K562 (cell line): Measurements from ENCODE around the gene ZNF831.

ENCODE experiments used
- JUNB ChIP-seq: fragments of 450-650 bp; formaldehyde crosslinking; conservative IDR thresholded peaks from 2 replicates; pipeline ENCODE4 v1.4.0; 2020; ENCODE audit warnings: mild to moderate bottlenecking
- MYC ChIP-seq, 2 experiments: fragments of 250-450 bp in 1 of 2; sonication (Bioruptor Pico) in 1 of 2; IDR thresholded peaks; 2 replicates each; pipeline versions ENCODE4 v1.5.1 to v1.6.1; 2012 to 2021; ENCODE audit warnings: low read depth in 2 of 2, borderline replicate concordance in 1 of 2, improper control_type of control experiment in 1 of 2, low read length in 1 of 2, mild to moderate bottlenecking in 1 of 2, moderate library complexity in 1 of 2
- NCOR1 ChIP-seq: fragments of 450-650 bp; IDR thresholded peaks from 2 replicates; pipeline ENCODE4 v1.6.1; 2016; ENCODE audit warnings: mild to moderate bottlenecking, moderate library complexity
- PTRF ChIP-seq: fragments of 450-650 bp; IDR thresholded peaks from 2 replicates; pipeline ENCODE4 v1.6.1; 2016; ENCODE audit warnings: mild to moderate bottlenecking, missing genetic modification characterization, missing compliant biosample characterization
- SAP30 ChIP-seq: fragments of 200-600 bp; sonication (generic); IDR thresholded peaks from 2 replicates; pipeline ENCODE4 v1.6.1; 2012; ENCODE audit warnings: borderline replicate concordance, low read depth, mild to moderate bottlenecking, moderate library complexity, low read length, control low read depth, inconsistent platforms; ENCODE audit not compliant: insufficient read depth, poor library complexity, severe bottlenecking
- SP1 ChIP-seq: sonication (generic); formaldehyde crosslinking; IDR thresholded peaks from 2 replicates; pipeline ENCODE4 v1.8.1; 2022; ENCODE audit warnings: mild to moderate bottlenecking, missing genetic modification reagents
- TBP ChIP-seq: optimal IDR thresholded peaks from 2 replicates; pipeline ENCODE3; 2011; ENCODE audit warnings: low read depth, low read length, improper control_type of control experiment
- TF ChIP-seq, protein P1 (sequence below), 2 experiments: fragments of 450-650 bp; formaldehyde crosslinking in 1 of 2; IDR thresholded peaks; 2 replicates each; pipeline versions ENCODE4 v1.4.0 to v1.6.1; 2014 to 2020; ENCODE audit warnings: mild to moderate bottlenecking in 2 of 2, borderline replicate concordance in 1 of 2, low read depth in 1 of 2
- TF ChIP-seq, protein P2 (sequence below), 3 experiments: IDR thresholded peaks in 2 of 3; conservative IDR thresholded peaks in 1 of 3; 2 replicates each; pipeline ENCODE4 v1.5.1; 2011 to 2012; ENCODE audit warnings: low read length in 3 of 3, mild to moderate bottlenecking in 3 of 3, control low read depth in 2 of 3, improper control_type of control experiment in 1 of 3, inconsistent platforms in 1 of 3, low read depth in 1 of 3, mixed read lengths in 1 of 3, moderate library complexity in 1 of 3; ENCODE audit not compliant: insufficient read depth in 2 of 3

GRCh38 chr20:59165396-59165795, 1.8 kb downstream of the ZNF831 start:
- no peak for TF ChIP-seq PTRF (tag)
- no peak for TF ChIP-seq SP1 (CRISPR knock-in tag)
- no peak for TF ChIP-seq JUNB (CRISPR knock-in tag)
- no peak for TF ChIP-seq SAP30
- TF ChIP-seq, protein P1, sequence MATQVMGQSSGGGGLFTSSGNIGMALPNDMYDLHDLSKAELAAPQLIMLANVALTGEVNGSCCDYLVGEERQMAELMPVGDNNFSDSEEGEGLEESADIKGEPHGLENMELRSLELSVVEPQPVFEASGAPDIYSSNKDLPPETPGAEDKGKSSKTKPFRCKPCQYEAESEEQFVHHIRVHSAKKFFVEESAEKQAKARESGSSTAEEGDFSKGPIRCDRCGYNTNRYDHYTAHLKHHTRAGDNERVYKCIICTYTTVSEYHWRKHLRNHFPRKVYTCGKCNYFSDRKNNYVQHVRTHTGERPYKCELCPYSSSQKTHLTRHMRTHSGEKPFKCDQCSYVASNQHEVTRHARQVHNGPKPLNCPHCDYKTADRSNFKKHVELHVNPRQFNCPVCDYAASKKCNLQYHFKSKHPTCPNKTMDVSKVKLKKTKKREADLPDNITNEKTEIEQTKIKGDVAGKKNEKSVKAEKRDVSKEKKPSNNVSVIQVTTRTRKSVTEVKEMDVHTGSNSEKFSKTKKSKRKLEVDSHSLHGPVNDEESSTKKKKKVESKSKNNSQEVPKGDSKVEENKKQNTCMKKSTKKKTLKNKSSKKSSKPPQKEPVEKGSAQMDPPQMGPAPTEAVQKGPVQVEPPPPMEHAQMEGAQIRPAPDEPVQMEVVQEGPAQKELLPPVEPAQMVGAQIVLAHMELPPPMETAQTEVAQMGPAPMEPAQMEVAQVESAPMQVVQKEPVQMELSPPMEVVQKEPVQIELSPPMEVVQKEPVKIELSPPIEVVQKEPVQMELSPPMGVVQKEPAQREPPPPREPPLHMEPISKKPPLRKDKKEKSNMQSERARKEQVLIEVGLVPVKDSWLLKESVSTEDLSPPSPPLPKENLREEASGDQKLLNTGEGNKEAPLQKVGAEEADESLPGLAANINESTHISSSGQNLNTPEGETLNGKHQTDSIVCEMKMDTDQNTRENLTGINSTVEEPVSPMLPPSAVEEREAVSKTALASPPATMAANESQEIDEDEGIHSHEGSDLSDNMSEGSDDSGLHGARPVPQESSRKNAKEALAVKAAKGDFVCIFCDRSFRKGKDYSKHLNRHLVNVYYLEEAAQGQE (IDR thresholded peaks at IDR 0.05; ENCODE audit: borderline replicate concordance) = no peak
- TF ChIP-seq, protein P1 (CRISPR knock-in tag; IDR thresholded peaks at IDR 0.05; ENCODE audit: low read depth) = no peak
- TF ChIP-seq MYC (IDR thresholded peaks at IDR 0.05; ENCODE audit: low read depth, low read length) = no peak
- TF ChIP-seq MYC (CRISPR knock-in tag; IDR thresholded peaks at IDR 0.05; ENCODE audit: borderline replicate concordance, low read depth) = no peak
- no peak for TF ChIP-seq NCOR1
- TF ChIP-seq TBP = no peak
- TF ChIP-seq, protein P2, sequence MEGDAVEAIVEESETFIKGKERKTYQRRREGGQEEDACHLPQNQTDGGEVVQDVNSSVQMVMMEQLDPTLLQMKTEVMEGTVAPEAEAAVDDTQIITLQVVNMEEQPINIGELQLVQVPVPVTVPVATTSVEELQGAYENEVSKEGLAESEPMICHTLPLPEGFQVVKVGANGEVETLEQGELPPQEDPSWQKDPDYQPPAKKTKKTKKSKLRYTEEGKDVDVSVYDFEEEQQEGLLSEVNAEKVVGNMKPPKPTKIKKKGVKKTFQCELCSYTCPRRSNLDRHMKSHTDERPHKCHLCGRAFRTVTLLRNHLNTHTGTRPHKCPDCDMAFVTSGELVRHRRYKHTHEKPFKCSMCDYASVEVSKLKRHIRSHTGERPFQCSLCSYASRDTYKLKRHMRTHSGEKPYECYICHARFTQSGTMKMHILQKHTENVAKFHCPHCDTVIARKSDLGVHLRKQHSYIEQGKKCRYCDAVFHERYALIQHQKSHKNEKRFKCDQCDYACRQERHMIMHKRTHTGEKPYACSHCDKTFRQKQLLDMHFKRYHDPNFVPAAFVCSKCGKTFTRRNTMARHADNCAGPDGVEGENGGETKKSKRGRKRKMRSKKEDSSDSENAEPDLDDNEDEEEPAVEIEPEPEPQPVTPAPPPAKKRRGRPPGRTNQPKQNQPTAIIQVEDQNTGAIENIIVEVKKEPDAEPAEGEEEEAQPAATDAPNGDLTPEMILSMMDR (IDR thresholded peaks at IDR 0.05 in 2 of 3, conservative IDR thresholded peaks at IDR 0.05 in 1 of 3; ENCODE audit: insufficient read depth in 2 of 3, low read depth in 1 of 3, low read length in 3 of 3) = no peak
